ENCODE results near the gene SCO2.
A peak's percentile ranks its signal among the peaks of the same experiment; 100 is the strongest.

Gene SCO2

DNA sequence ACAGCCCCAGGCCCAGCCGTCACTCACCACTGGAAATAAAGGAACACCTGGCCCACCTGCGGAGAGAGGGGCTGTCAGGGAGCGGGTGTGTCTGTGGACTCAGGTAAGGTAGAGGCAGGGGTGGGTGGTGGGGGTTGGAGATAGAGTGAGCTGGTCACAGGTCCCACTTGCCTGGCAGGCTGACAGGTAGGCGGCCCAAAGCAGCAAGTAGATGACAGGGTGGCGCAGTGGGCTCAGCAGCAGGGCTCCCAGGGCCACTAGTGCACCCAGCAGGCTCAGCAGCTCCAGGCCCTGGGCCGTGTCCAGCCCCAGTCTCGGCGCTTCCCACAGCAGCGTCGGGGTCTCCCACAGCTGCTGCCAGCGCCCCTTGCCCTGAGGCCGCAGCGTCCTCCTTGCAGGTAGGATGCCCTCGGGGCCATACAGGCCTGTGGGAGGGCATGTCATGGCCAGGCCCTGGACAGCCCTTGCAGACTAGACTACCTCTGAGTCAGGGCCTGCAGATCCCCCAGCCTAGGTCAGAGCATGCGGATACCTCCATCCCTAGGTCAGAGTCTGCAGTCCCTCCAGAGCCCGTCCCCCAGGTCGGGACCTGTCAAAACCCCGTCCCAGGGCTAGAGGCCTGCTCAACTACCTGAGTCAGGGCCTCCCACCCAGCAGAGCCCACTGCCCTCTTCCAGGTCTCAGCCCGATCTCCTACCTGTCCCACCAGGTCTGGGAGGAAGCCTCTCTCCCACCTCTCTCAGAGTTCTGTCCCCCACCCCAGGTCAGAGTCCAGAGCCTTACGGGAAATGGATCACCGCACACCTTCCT lies 18.6 kb downstream of the SCO2 start:
- Mint-ChIP-seq H3K36me3 (ENCODE audit: low read depth) (no peaks in the 10 kb centered on the region), H3K4me1 (ENCODE audit: low read depth) (peaks cover 18% of the 10 kb centered on the region), H3K27ac (peak overlapping the region; percentile 81), H3K27me3 (no peaks in the 10 kb centered on the region), H3K9me3 (no peaks in the 10 kb centered on the region), H3K4me3 (peak overlapping the region; percentile 91)

DNA sequence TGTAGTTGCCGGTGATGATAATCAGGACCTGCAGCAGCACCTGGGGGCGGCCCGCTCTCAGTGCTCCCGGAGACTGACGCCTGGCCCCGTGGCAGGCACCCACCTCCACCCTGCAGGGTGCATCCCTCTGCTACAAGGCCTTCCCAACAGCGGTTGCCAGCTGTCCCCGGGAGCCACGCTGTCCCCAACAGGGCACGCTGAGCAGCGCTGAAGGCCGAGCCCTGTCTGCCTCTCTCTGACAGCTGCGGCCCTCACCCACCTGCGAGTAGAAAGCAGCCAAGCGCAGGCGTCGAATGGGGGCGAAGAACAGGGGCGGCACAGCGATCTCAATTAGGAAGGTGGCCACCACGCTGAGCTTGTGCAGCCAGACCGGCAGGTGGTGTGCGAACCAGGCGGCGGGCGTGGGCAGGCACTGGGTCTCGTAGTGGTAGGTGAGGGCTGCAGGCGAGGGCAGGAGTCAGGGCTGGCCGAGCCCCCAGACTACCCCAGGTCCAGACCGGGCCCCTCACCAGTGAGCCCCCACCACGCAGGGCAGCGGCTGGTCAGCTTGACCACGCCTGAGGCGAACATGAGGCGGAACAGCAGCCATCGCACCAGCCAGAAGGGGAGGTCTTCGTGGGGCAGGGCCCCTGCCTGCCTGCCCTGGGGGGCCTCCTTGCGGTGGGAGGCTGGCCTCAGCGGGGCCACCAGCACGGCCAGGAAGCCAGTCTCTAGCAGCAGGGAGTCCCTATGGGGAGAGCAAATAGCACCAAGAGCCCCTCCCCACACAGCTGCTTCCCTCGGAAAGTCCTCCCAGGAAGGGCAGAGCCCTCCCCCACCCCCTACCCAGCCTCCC lies 19.4 kb downstream of the SCO2 start:
- H3K27me3 Mint-ChIP-seq = no peaks in the 10 kb centered on the region
- H3K9me3 Mint-ChIP-seq = no peaks in the 10 kb centered on the region
- no peak overlapping the region for H3K27ac Mint-ChIP-seq
- H3K36me3 Mint-ChIP-seq (ENCODE audit: low read depth) = no peaks in the 10 kb centered on the region
- peaks cover 18% of the 10 kb centered on the region for H3K4me1 Mint-ChIP-seq (ENCODE audit: low read depth)
- H3K4me3 Mint-ChIP-seq = peak overlapping the region; percentile 91

DNA sequence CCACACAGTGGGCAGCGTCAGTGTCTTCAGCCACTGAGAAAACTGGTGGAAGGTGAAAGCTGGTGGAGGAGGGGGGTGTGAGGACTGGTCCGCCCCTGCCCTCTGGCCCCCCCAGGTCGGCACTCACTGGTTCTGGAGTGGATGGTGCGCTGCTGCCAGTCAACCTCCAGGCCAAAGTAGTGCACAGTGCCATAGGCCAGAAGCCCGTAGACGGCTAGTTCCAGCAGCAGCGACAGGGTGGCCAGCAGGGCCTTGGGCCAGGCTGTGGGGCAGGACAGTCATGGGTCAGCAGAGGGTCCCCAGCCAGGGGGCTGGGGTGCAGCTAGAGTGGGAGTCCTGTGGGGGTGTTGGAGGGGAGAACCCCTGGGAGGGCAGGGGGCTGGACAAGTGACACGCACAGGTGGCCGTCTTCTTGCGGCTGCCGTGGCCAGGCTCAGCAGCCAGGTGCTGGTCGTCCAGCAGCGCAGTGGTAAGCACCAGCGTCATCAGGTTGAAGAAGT lies 20.1 kb downstream of the SCO2 start:
- Mint-ChIP-seq H3K4me1 (ENCODE audit: low read depth) (peaks cover 18% of the 10 kb centered on the region), H3K9me3 (no peaks in the 10 kb centered on the region), H3K36me3 (ENCODE audit: low read depth) (no peaks in the 10 kb centered on the region), H3K27me3 (no peaks in the 10 kb centered on the region), H3K27ac (no peak overlapping the region), H3K4me3 (no peak overlapping the region)

DNA sequence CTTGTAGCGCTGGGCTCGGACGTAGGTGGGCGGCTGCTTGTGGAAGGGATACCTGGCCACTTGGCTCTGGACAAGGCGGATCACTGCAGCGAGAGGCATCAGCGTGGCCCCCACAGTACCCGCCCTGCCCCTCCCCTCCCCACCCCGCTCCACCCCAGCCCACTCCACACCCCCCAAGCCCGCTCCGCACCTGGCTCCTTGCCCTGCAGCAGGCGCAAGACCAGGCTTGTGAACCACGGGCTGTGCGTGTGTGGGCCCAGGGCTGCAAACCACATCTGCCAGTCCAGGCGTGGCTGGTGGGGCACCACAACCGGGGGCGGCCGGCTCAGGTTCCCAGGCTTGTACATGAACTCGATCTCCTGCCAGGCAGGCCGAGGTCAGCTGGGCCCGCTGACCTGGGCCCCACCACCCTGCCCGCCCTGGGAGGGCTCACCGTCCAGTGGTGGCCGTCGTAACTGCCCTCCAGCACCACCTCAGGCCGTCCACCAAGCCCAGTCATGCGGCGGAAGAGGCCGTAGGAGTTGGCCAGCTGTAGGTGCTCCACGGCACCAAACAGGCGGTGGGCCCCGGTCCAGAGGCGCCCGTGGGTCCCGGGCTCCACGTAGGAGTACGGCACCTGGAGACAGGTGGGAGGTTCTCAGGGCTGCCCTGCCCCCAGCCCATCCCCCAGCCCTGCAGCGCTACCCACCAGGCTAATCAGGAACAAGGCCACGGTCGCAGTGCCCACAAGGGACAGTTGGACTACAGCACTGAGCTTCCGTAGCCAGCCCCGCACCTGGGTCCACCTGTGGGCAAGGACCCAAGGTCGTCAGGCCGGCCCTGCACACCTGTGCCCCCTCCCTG lies 20.8 kb downstream of the SCO2 start:
- Mint-ChIP-seq H3K27me3 (no peaks in the 10 kb centered on the region), H3K4me1 (ENCODE audit: low read depth) (peaks cover 13% of the 10 kb centered on the region), H3K4me3 (no peak overlapping the region), H3K36me3 (ENCODE audit: low read depth) (no peaks in the 10 kb centered on the region), H3K27ac (no peak overlapping the region), H3K9me3 (no peaks in the 10 kb centered on the region)

DNA sequence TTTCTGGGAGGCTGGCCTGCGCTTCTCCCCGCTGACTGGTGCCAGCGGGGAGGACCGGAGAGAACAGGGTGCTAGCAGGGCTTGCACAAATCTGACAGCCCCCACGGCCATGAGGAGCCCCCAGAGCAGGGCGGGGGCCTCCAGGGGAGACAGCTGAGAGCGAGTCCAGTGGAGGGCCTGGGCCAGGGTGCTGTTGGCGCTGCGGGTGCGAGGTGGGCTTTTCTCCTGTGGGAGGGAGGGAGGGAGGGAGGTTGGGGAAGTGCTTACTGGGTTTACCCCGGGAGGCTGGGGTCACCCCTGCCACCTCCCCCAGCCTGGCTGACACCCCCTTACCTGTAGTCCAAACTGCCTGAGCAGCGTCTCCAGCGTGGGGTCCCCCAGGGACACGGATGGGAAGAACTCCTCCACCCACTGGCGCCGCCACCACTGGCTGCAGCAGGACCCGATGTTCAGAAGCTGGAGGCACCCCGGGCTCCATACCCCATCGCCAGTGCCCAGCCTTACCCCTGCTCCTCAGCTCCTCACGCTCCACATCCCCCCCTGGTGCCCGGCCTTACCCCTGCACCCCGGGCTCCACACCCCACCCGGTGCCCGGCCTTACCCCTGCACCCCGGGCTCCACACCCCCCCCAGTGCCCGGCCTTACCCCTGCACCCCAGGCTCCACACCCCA lies 21.8 kb downstream of the SCO2 start:
- Mint-ChIP-seq H3K27ac (no peak overlapping the region), H3K27me3 (no peaks in the 10 kb centered on the region), H3K4me1 (ENCODE audit: low read depth) (peaks cover 3% of the 10 kb centered on the region), H3K9me3 (no peaks in the 10 kb centered on the region), H3K36me3 (ENCODE audit: low read depth) (no peaks in the 10 kb centered on the region), H3K4me3 (no peak overlapping the region)

DNA sequence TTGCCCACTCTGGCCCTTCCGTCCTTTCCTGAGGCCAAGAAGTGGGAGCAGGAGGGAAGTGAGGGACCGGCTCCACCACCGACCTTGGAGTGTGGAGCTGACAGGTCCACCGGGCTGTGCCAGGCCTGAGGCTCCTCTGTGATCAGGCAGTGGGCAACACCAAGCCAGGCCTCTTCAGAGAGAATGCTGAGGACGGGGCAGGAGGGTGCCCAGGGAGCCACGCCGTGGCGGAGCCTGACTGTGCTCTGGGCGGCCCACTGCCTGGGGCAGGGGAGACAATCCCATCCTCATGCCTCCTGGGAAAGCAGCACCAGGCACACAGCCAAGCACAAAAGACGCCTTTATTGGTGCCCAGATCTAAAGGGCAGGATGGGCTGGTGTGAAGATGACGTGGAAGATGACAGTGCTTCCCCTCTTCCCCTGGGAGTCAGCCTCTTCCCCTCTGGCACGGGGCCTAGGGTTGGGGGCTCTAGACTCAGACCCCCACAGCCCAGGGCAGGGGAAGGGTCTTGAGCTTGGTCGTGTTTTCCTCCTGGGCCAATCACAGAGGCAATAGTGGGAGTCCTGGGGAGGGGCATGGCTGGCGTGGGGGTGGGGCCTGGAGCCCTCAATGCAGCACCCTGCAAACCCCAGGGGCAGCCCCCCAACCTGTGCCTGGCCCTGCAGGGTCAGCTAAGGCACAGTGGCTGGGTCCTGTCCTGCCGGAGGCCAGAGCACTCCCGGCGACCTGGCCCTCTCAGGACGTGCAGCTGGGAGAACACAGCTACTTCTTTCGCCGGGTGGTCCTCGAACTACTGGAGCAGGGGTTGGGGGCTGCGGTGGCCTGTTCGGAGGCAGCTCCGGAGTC lies 22.5 kb downstream of the SCO2 start:
- peaks cover 3% of the 10 kb centered on the region for H3K4me1 Mint-ChIP-seq (ENCODE audit: low read depth)
- H3K27ac Mint-ChIP-seq = no peak overlapping the region
- no peaks in the 10 kb centered on the region for H3K36me3 Mint-ChIP-seq (ENCODE audit: low read depth)
- no peaks in the 10 kb centered on the region for H3K27me3 Mint-ChIP-seq
- H3K4me3 Mint-ChIP-seq = no peak overlapping the region
- no peaks in the 10 kb centered on the region for H3K9me3 Mint-ChIP-seq

DNA sequence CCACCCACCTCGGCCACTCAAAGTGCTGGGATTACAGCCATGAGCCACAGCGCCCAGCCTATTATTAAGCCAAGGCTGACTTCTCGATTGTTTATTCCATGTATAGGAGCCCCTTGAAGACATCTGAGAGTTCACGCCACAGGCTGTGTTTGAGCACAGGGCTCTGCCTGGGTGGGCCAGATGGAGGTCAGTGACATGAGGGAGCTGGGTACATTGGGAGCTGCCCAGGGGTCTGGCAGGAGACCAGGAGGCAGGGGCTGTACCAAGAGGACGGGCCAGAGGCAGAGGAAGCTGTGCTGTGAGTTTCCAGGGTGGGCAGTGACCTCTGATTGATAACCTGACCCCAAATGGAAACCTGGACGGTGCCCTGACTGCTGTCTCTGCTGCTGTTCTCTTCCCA lies 23.3 kb downstream of the SCO2 start:
- no peaks in the 10 kb centered on the region for H3K9me3 Mint-ChIP-seq
- H3K36me3 Mint-ChIP-seq (ENCODE audit: low read depth) = no peaks in the 10 kb centered on the region
- no peak overlapping the region for H3K27ac Mint-ChIP-seq
- peaks cover under 1% of the 10 kb centered on the region for H3K4me1 Mint-ChIP-seq (ENCODE audit: low read depth)
- no peaks in the 10 kb centered on the region for H3K27me3 Mint-ChIP-seq
- H3K4me3 Mint-ChIP-seq = no peak overlapping the region

DNA sequence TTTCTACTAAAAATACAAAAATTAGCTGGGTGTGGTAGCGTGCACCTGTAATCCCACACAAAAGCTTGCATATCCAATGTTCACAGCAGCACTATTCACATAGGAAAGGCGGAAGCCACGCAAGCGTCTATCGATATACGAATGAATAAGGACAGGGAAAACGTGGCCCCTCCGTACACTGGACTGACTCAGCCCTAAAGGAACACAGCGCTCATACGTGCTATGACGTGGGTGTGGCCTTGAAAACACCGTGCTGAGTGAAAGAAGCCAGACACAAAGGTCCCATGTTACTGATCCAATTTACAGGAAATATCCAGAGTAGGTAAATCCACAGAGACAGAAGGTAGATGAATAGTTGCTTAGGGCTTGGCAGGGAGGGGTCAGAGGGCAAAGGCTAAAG lies 24.9 kb downstream of the SCO2 start:
- Mint-ChIP-seq H3K4me1 (ENCODE audit: low read depth) (no peaks in the 10 kb centered on the region), H3K9me3 (no peaks in the 10 kb centered on the region), H3K27ac (no peak overlapping the region), H3K36me3 (ENCODE audit: low read depth) (no peaks in the 10 kb centered on the region), H3K27me3 (no peaks in the 10 kb centered on the region), H3K4me3 (no peak overlapping the region)

DNA sequence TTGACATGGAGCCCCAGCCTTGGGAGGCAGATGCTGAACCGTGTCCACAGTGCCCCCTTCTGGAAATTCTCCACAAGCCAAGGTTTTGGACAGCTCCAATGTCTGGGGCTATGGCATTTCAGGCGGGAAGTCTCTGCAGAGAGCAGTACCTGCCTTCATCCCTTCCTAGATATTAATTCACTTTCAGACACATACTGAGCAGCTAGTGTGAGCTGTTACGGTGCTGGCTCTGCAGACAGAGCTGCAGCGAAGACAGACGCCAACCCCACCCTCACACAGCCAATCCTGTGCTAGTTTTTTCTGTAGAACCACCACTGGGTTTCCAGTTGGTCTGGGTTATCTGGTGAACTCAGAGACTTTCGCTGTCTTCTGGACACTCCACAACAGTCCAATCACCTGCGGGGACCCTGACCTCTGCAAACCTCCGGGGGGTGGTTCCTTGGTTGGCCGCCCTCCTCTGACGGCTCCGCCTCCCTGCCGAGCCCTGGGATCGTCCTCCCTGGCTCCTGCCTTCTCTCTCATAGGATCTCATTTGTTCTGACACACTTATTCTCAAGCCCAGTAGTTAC lies 27.0 kb downstream of the SCO2 start:
- Mint-ChIP-seq H3K4me3 (no peak overlapping the region), H3K27ac (no peak overlapping the region), H3K36me3 (ENCODE audit: low read depth) (no peaks in the 10 kb centered on the region), H3K4me1 (ENCODE audit: low read depth) (no peaks in the 10 kb centered on the region), H3K27me3 (no peaks in the 10 kb centered on the region), H3K9me3 (no peaks in the 10 kb centered on the region)

DNA sequence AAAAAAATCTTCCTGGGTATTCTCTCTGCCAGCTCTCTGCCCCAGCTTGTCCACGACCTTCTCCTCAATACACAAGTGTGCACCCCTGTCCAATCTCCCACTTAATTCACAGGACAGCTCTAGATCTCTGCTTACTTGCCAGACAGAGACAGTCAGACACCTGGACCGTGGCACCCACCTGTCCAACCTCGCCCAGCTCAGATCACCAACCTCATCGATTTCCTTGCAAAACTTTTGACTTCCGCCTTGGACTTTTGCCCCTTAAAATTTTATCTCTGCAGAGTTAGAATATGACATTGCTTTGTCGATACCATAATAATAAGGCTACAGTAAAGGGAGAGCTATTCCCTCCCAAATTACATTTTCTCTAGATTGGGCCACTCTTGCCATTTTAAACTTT lies 28.3 kb downstream of the SCO2 start:
- no peak overlapping the region for H3K27ac Mint-ChIP-seq

DNA sequence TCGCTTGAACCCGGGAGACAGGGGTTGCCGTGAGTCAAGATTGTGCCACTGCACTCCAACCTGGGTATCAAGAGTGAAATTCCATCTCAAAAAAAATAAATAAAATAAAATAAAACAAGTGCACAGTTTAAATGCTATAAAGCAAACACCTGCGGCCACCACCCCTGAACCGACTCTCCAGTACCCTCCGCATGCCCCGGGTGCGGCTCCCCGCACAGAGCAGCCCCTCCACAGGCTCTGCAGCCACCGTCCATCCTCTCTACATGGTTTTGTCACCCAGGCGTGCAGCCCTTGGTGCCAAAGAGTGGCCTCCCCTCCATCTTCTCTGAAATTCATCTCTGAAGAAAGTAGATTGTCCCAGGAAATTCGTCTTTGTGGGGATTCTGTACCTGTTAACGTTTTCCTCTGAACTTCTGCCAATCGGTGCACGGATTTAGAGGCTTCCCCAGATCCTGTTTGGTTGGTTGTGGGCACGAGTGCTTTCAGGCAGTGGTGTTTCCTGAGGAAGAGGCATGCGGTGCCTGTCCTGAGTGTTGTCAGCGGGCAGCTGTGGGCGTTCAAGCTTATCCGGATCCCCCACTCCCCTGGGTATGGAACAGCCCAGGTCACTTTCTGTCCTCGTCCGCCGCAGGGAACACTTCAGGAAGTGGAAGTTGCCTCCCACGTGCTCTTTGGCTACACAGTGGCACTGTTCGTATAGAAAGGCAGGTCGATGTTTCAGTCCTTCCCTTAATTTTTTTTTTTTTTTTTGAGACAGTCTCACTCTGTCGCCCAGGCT lies 34.7 kb downstream of the SCO2 start:
- Mint-ChIP-seq H3K9me3 (no peaks in the 10 kb centered on the region), H3K4me1 (ENCODE audit: low read depth) (peaks cover 7% of the 10 kb centered on the region), H3K27me3 (no peaks in the 10 kb centered on the region), H3K4me3 (peak overlapping the region; percentile 33), H3K27ac (peak overlapping the region; percentile 78), H3K36me3 (ENCODE audit: low read depth) (no peaks in the 10 kb centered on the region)

More for the DNA sequence above, 28.3 kb downstream of the SCO2 start:
- H3K36me3 Mint-ChIP-seq (ENCODE audit: low read depth) = no peaks in the 10 kb centered on the region
- H3K4me3 Mint-ChIP-seq = no peak overlapping the region
- H3K27me3 Mint-ChIP-seq = no peaks in the 10 kb centered on the region
- H3K9me3 Mint-ChIP-seq = no peaks in the 10 kb centered on the region
- no peaks in the 10 kb centered on the region for H3K4me1 Mint-ChIP-seq (ENCODE audit: low read depth)

DNA sequence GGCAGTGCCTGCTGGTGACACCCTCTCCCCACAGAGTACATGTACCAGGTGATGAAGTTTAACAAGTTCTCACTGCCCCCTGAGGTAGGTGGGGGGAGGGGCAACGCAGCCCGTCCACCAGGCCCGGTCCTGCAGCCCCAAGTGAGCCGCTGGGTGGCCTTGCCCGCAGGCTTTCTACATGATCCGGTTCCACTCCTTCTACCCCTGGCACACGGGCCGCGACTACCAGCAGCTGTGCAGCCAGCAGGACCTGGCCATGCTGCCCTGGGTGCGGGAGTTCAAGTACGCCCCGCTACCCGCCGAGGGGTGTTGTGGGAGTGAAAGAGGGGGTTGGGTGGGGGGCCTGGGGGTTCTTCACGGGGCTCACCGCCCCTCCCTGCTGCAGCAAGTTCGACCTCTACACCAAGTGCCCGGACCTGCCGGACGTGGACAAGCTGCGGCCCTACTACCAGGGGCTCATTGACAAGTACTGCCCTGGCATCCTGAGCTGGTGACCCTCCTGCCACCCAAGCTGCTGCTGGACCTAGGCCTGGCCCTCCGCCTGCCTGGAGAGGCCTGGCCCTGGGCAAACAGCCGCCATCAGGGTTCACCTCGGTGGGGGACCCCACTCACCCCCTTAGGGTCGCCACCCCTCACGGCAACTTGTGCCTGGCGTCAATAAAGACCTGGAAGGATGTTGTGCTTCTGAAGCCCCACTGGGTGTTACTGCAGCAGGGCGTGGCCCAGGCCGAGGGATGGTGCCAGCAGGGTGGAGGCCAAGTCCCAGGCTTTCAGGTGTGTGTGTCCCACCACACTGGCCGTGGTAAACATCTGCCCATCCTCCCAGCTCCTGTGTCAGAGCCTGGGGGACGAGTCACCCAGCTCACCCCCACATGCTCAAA lies 35.8 kb downstream of the SCO2 start:
- Mint-ChIP-seq H3K27ac (no peak overlapping the region), H3K4me1 (ENCODE audit: low read depth) (peaks cover 7% of the 10 kb centered on the region), H3K27me3 (no peaks in the 10 kb centered on the region), H3K9me3 (no peaks in the 10 kb centered on the region), H3K4me3 (no peak overlapping the region), H3K36me3 (ENCODE audit: low read depth) (no peaks in the 10 kb centered on the region)
